ENCODE data around the gene SEMA4D.

- no peak for TF ChIP-seq ZBTB1 (CRISPR knock-in tag; IDR thresholded peaks at IDR 0.05; ENCODE audit: borderline replicate concordance)
- TF ChIP-seq, protein P1, sequence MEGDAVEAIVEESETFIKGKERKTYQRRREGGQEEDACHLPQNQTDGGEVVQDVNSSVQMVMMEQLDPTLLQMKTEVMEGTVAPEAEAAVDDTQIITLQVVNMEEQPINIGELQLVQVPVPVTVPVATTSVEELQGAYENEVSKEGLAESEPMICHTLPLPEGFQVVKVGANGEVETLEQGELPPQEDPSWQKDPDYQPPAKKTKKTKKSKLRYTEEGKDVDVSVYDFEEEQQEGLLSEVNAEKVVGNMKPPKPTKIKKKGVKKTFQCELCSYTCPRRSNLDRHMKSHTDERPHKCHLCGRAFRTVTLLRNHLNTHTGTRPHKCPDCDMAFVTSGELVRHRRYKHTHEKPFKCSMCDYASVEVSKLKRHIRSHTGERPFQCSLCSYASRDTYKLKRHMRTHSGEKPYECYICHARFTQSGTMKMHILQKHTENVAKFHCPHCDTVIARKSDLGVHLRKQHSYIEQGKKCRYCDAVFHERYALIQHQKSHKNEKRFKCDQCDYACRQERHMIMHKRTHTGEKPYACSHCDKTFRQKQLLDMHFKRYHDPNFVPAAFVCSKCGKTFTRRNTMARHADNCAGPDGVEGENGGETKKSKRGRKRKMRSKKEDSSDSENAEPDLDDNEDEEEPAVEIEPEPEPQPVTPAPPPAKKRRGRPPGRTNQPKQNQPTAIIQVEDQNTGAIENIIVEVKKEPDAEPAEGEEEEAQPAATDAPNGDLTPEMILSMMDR (CRISPR knock-in tag; IDR thresholded peaks at IDR 0.05): no peak
- TF ChIP-seq NFE2L1 (CRISPR knock-in tag; IDR thresholded peaks at IDR 0.05; ENCODE audit: borderline replicate concordance): no peak
- TF ChIP-seq TAF1 (CRISPR knock-in tag; IDR thresholded peaks at IDR 0.05): no peak
- TF ChIP-seq EP300 (IDR thresholded peaks at IDR 0.05; ENCODE audit: low read depth in 2 of 2, low read length in 2 of 2): no peak
- TF ChIP-seq EP300 (CRISPR knock-in tag; IDR thresholded peaks at IDR 0.05; ENCODE audit: borderline replicate concordance): no peak
- no peak for TF ChIP-seq PHF5A (CRISPR knock-in tag; IDR thresholded peaks at IDR 0.05; ENCODE audit: low read depth, unreplicated experiment)
- TF ChIP-seq, protein P2, sequence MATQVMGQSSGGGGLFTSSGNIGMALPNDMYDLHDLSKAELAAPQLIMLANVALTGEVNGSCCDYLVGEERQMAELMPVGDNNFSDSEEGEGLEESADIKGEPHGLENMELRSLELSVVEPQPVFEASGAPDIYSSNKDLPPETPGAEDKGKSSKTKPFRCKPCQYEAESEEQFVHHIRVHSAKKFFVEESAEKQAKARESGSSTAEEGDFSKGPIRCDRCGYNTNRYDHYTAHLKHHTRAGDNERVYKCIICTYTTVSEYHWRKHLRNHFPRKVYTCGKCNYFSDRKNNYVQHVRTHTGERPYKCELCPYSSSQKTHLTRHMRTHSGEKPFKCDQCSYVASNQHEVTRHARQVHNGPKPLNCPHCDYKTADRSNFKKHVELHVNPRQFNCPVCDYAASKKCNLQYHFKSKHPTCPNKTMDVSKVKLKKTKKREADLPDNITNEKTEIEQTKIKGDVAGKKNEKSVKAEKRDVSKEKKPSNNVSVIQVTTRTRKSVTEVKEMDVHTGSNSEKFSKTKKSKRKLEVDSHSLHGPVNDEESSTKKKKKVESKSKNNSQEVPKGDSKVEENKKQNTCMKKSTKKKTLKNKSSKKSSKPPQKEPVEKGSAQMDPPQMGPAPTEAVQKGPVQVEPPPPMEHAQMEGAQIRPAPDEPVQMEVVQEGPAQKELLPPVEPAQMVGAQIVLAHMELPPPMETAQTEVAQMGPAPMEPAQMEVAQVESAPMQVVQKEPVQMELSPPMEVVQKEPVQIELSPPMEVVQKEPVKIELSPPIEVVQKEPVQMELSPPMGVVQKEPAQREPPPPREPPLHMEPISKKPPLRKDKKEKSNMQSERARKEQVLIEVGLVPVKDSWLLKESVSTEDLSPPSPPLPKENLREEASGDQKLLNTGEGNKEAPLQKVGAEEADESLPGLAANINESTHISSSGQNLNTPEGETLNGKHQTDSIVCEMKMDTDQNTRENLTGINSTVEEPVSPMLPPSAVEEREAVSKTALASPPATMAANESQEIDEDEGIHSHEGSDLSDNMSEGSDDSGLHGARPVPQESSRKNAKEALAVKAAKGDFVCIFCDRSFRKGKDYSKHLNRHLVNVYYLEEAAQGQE (IDR thresholded peaks at IDR 0.05; ENCODE audit: borderline replicate concordance in 1 of 2, low read depth in 1 of 2, low read length in 2 of 2): no peak
- TF ChIP-seq SMAD1 (CRISPR knock-in tag; IDR thresholded peaks at IDR 0.05; ENCODE audit: borderline replicate concordance, low read depth): no peak
Observed at GRCh38 chr9:89329917-89330316, 168.0 kb downstream of the SEMA4D start.
